Measurements from ENCODE around the gene CDH4.

DNA sequence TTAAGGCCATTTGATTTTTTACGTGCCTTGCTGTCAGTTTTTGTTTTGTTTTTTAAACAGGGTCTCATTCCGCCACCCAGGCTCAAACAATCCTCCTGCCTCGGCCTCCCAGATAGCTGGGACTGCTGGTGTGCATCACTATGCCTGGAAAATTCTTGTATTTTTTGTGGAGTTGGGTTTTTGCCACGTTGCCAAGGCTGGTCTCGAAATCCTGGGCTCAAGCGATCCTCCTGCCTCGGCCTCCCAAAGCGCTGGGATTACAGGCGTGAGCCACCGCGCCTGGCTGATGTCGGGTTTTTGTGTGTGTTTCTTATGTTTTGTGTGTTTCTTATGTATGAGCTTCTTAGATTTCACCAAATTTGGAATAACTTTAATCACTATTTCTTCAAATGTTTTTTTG, 708.8 kb downstream of the CDH4 start:
- TF ChIP-seq CTCF (IDR thresholded peaks at IDR 0.05; ENCODE audit: insufficient read depth, low read length, poor library complexity, severe bottlenecking) = no peak
- TF ChIP-seq EZH2phosphoT487 (conservative IDR thresholded peaks at IDR 0.05; ENCODE audit: low read length) = no peak
